Measurements from ENCODE around the gene LRRC8B.

GRCh38 chr1:89532228-89532627 is 7.6 kb downstream of the LRRC8B start:
- TF ChIP-seq CTCF (IDR thresholded peaks at IDR 0.05) = no peak
- no peak for TF ChIP-seq POLR2A (IDR thresholded peaks at IDR 0.05)
- no peak for TF ChIP-seq EP300 (IDR thresholded peaks at IDR 0.05; ENCODE audit: low read depth)
- no peak for TF ChIP-seq POLR2AphosphoS5 (IDR thresholded peaks at IDR 0.05)
